GM23248 (cell line): ENCODE results near the gene MAML3.

ENCODE experiments used
- EZH2 ChIP-seq: fragments of 200-600 bp; sonication (generic); IDR thresholded peaks from 2 replicates; pipeline ENCODE4 v1.6.1; 2018; ENCODE audit warnings: antibody characterized with exemption, mild to moderate bottlenecking; ENCODE audit not compliant: insufficient read depth, poor library complexity, severe bottlenecking
- EZH2phosphoT487 ChIP-seq: fragments of 200-600 bp; sonication (generic); IDR thresholded peaks from 2 replicates; pipeline ENCODE4 v1.6.1; 2018; ENCODE audit warnings: antibody characterized with exemption, moderate library complexity, mild to moderate bottlenecking, low read depth; ENCODE audit not compliant: insufficient read depth

DNA sequence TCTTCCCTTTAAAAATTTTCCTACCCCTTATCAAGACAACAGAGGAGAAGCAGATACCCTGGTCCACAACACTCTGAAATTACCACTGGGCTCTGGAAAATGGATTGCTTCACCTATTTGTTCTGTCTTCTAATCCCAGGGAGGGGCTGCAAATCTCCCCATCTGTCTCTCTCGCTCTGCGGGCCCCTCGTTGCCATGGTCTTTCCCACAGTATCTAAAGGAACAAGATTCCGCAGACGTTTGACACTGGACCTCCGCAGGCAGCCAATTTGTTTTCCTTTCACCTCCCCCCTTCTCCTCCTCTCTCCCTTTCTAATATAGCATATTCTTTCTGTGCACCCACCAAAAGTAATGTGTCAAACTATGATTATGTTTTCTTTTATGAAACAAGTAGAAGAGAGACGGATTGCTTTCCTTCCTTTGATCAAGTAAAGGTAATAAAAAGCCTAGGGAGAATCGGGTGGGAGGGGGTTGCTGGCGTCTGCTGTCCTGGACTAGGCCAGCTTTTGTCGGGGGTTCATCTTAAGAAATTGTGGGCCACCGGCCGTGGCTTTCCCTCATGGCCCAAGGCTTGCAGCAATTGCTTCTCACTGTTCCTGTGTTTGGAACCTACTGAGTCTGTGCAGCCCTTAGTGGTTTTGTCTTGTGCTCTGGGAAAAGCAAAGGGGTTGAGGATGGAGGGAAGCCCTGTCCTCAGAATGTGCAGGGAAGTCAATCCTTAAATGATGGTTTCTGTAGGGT lies 407.4 kb downstream of the MAML3 start:
- no peak for TF ChIP-seq EZH2phosphoT487
- no peak for TF ChIP-seq EZH2
